ENCODE data around the gene SND1.

Gene SND1

GRCh38 chr7:127928852-127929251 lies 276.9 kb downstream of the SND1 start:
- no peak overlapping the region for H3K27ac ChIP-seq (replicated peaks)
- no peak for TF ChIP-seq SPI1 (IDR thresholded peaks at IDR 0.05; ENCODE audit: borderline replicate concordance, low read depth)
- no peak for TF ChIP-seq CTCF (IDR thresholded peaks at IDR 0.05; ENCODE audit: insufficient read depth, low read length)
- TF ChIP-seq REST (IDR thresholded peaks at IDR 0.05; ENCODE audit: insufficient replicate concordance, low read depth), result no peak
- no peak for DNase-seq (ENCODE audit: low read depth in 1 of 2, low spot score in 1 of 2)

GRCh38 chr7:127930341-127931328 lies 278.6 kb downstream of the SND1 start:
- TF ChIP-seq POLR2AphosphoS5 (IDR thresholded peaks at IDR 0.05; ENCODE audit: low read depth), result no peak
- Histone ChIP-seq H3K27me3 (ENCODE audit: insufficient read depth, poor library complexity, severe bottlenecking) (no peaks in the 10 kb centered on the region), H3K4me3 (replicated peaks; ENCODE audit: insufficient read depth, low read length) (no peak overlapping the region), H3K27ac (replicated peaks) (no peak overlapping the region)
- DNase-seq (ENCODE audit: low read depth in 1 of 2, low spot score in 1 of 2), result no peak

More at GRCh38 chr7:127928852-127929251, 276.9 kb downstream of the SND1 start:
- Histone ChIP-seq H3K4me3 (replicated peaks; ENCODE audit: insufficient read depth, low read length) (no peak overlapping the region), H3K27me3 (ENCODE audit: insufficient read depth, poor library complexity, severe bottlenecking) (no peaks in the 10 kb centered on the region)

GRCh38 chr7:127932076-127932475 lies 280.1 kb downstream of the SND1 start:
- H3K4me3 ChIP-seq (replicated peaks; ENCODE audit: insufficient read depth, low read length), result no peak overlapping the region
- DNase-seq (ENCODE audit: low read depth in 1 of 2, low spot score in 1 of 2), result no peak
- H3K27me3 ChIP-seq (ENCODE audit: insufficient read depth, poor library complexity, severe bottlenecking), result no peaks in the 10 kb centered on the region
- H3K27ac ChIP-seq (replicated peaks), result no peak overlapping the region
- TF ChIP-seq SPI1 (IDR thresholded peaks at IDR 0.05; ENCODE audit: borderline replicate concordance, low read depth) (no peak), GABPA (IDR thresholded peaks at IDR 0.05; ENCODE audit: low read depth) (no peak), REST (IDR thresholded peaks at IDR 0.05; ENCODE audit: insufficient replicate concordance, low read depth) (no peak), POLR2AphosphoS5 (IDR thresholded peaks at IDR 0.05; ENCODE audit: low read depth) (no peak), CTCF (IDR thresholded peaks at IDR 0.05; ENCODE audit: insufficient read depth, low read length) (no peak)

DNA sequence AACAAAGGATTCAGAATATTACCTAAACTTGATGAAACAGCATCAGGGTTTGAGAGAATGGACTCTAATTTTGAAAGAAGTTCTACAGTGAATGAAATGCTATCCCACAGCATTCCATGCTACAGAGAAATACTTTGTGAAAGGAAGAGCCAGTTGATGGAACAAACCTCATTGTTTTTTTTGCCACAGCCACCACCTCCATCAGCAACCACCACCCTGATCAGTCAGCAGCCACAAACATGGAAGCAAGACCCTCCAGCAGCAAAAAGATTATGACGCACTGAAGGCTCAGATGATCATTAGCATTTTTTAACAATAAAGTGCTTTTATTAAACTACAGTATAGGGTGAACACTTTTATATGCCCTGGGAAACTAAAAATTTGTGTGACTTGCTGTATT lies 280.5 kb downstream of the SND1 start:
- Histone ChIP-seq H3K4me3 (replicated peaks; ENCODE audit: insufficient read depth, low read length) (no peak overlapping the region), H3K27me3 (ENCODE audit: insufficient read depth, poor library complexity, severe bottlenecking) (no peaks in the 10 kb centered on the region), H3K27ac (replicated peaks) (no peak overlapping the region)
- DNase-seq (ENCODE audit: low read depth in 1 of 2, low spot score in 1 of 2), result no peak
- TF ChIP-seq POLR2AphosphoS5 (IDR thresholded peaks at IDR 0.05; ENCODE audit: low read depth) (no peak), CTCF (IDR thresholded peaks at IDR 0.05; ENCODE audit: insufficient read depth, low read length) (no peak), GABPA (IDR thresholded peaks at IDR 0.05; ENCODE audit: low read depth) (no peak), REST (IDR thresholded peaks at IDR 0.05; ENCODE audit: insufficient replicate concordance, low read depth) (no peak), SPI1 (IDR thresholded peaks at IDR 0.05; ENCODE audit: borderline replicate concordance, low read depth) (no peak)

Data from HL-60 (cell line).